GM18499 (cell line): Measurements from ENCODE around the gene TGFBR2.

ENCODE experiments used
- ATAC-seq: cut with Tn5 transposase; IDR thresholded peaks from one replicate; pipeline ENCODE4 v1.9.1; 2021; ENCODE audit warnings: moderate number of reproducible peaks; ENCODE audit not compliant: insufficient read depth, unreplicated experiment

TGFBR2 gene

DNA sequence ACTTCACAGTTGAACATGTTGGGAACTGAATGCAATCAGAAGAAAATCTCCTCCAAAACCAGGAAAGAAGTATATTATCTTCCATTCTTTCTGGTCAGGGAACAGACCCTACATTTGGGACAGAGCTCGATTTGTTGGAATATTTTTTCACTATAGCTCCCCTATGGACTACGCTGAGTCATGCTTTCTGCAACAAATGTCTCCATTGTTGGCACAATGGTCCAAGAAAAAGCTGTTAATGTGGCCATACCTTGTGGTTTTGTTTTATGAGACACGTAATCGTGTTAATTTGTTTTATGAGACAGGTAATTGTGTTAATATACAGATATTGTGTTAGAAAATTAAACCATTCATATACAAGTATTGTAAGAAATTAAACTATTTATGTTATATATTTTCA, 101.4 kb downstream of the TGFBR2 start:
- no peak for ATAC-seq

DNA sequence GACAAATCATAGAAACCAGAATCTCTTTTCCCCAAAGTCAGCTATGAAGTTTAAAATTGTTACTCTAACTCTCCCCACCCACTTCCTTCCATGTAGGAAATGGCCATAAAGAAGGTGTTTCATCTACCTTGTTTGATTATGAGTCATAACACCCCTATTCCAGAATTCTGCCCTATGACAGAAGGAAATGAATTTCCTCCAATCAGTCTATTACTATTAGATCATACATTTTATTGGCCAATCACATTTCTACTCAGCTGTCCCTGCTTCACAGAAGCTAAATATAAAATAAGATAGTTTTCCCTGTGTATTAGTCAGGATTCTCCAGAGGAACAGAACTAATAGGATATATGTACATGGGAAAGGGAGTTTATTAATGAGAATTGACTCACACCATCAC, 102.1 kb downstream of the TGFBR2 start:
- ATAC-seq = no peak

DNA sequence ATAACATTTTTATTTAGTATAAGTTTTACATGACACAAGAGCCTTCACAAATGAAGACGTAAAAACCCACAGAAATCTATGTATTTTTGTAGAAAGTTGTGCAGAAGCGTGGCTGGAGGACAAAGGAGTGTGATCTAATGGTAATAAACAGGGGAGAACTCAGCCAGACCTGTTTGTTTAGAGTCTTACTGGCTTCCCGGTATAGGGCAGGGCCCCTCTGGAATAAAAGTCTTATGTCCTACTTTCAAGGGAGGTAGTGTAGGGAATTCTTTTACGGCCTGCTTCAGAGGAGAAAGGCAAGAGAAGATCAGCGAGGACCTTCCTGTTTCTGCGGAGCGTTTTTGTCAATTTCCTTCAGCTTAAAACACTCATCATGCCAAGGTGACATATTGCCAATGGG, 103.6 kb downstream of the TGFBR2 start:
- ATAC-seq = no peak

DNA sequence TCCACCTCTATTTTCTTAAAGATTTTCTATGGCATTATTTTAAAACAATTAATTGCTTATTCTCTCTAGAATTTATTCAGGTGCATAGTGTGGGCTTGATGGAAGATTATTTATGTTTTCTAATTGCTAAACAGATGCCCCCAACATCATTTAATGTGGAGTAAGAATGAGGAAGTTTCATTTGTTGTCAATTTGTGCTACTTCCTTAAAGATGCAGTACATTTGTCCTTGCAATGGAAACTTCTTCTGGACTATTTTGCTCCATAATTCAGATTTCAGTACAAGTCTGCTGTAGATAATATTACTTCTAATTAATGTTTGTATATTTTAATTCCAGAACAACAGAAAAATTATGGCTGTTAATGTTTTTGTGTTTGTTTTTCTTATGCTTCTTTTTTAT, 104.8 kb downstream of the TGFBR2 start:
- ATAC-seq = no peak

- ATAC-seq = no peak
Measured at GRCh38 chr3:30711867-30712266, 105.5 kb downstream of the TGFBR2 start.

- no peak for ATAC-seq
Measured at GRCh38 chr3:30712991-30713390, 106.6 kb downstream of the TGFBR2 start.

GRCh38 chr3:30713885-30714503, 107.6 kb downstream of the TGFBR2 start:
- ATAC-seq = no peak

DNA sequence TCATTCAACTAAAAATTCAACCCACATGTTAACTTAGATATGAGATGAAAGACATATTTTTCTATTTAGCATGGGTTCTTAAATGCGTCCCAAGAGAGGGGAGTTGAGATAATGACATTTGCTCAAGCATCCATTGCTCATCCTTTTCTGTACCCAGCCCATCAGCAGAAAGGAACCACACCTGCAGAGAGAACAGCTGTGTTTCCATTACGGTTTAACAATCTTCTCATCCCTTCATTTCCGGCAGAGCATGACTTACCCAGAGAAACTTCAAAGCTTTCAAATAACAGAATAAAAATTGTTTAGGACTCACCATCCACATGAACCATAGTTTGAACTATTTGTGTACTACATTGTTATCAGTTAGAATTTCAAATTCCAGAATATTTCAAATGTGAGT, 113.1 kb downstream of the TGFBR2 start:
- ATAC-seq = no peak

DNA sequence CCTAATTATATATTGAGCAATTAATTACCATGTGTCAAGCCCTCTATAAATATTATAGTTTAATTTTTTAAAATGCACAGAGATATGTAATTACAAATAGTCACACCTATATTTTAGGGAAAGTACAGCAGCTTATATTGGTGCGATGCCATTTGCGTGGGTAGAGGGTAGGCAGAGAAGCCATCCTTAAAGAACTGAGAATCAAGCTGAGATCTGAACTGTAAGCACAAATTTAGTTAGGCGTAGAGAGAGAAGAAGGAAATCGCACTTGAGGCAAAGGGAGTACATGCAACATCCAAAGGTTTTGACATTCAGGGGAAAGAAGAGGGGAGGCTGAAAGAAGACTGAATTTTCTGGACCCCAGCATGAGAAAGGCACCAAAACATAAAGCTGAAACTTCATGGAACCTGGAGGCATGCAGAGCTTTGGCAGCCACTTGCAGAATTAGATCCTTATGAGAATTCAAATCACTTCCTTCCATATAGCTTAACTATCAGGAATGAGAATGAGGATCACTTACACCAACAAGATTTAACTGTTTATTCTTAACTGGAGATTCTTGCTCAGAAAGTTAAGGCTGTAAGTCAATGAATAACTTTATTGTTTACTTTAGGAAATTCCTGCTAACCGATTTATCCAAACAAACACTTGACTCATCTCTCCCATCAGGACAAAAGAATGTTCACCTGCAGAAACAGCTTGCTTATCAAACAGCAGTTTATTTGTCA, 114.3 kb downstream of the TGFBR2 start:
- ATAC-seq = no peak

- ATAC-seq = no peak
Measured at GRCh38 chr3:30721314-30721634, 114.9 kb downstream of the TGFBR2 start.

GRCh38 chr3:30723211-30723610, 116.8 kb downstream of the TGFBR2 start:
- no peak for ATAC-seq

DNA sequence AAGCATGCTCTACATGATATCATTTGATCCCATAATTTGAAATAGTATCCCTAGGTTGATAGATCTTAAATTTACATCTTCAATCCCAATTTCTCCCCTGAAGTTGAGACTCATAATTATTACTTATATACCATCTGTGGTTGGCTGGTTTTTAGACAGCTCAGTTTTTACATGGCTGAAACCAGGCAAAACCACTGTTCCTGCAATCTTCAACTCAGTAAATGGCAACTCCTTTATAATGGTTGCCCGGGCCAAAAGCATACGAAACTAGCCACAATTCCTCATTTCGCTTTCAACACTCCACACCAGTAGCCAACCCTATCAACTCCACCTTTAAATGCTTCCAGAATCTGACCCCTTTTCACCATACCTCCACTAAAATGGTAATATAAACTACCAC, 118.5 kb downstream of the TGFBR2 start:
- ATAC-seq = no peak

DNA sequence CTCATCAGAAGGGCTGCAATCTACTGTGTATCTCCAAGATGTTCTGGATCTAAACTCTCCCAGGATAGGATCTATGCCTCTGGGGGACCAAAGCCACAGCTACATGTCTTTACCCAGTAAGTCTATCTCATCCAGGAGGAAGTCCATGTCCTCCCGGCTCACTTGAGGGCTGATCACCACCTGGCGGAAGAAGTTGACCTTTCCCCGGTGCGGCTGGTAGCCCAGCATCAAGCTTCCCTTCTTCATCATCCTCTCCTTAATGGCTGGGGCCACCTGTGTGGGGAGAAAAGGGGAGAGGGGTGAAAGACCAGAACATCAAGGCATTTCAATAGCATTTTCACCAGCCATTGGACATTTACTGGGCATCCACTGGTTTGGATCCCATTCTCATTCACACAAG, 121.7 kb downstream of the TGFBR2 start:
- ATAC-seq = no peak

DNA sequence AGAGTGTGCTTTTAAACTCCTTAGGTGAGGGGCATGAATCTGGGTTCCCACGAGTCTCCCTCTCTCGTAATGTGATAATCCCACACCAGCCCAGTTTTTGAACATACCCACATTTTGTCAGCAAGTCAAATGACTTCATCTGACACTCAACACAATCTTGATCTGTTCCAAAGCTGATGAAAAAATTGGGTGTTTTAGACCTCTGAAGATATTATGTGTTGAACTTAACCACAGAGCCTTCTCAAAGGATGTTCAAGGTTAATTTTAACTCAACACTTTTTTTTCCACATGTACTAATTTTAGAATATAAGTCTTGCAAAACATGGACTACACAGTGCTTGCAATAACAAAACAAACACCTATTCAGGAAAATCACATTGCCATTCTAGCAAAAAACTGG, 123.1 kb downstream of the TGFBR2 start:
- ATAC-seq = no peak

- ATAC-seq = no peak
Measured at GRCh38 chr3:30729936-30730335, 123.5 kb downstream of the TGFBR2 start.

DNA sequence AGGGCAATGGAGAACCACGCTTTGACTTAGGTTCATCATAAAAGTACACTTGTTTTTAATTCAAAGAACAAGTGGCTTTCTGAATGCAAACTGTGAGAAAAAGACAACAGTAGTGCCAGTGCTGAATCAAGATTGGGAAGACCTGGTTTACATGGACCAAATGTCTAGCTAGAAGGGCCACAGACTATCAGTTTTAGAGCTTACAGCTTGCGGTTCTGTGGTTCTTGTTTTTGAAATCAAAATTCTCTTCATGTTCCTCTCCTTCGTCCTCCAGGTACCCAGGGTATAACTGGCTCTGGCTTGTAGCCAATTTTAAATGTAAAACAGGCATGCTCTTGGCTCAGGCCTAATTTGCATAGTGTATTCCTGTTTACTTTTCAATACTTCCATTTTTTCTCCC, 124.6 kb downstream of the TGFBR2 start:
- ATAC-seq = no peak

GRCh38 chr3:30733209-30733608, 126.8 kb downstream of the TGFBR2 start:
- ATAC-seq = no peak

DNA sequence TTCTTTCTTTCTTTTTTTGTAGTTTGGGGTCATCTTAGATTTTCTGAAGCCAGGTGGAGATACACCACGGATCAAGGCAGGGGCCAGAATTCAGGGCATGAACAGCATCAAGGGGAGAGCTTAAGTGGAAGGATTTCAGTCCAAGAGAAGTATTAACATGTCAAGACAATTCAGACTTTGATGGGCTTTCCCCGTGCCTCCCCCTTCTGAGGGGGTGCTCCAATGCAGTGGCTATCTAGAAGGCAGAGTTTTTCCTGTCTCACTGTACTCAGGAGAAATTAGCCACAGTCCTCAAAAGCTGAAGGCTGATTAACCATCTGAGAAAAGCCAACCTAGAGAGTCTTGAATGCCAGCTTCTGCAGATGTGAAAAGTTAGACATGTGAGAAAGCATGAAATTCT, 127.3 kb downstream of the TGFBR2 start:
- ATAC-seq = no peak

- no peak for ATAC-seq
Measured at GRCh38 chr3:30737743-30738499, 131.5 kb downstream of the TGFBR2 start.

DNA sequence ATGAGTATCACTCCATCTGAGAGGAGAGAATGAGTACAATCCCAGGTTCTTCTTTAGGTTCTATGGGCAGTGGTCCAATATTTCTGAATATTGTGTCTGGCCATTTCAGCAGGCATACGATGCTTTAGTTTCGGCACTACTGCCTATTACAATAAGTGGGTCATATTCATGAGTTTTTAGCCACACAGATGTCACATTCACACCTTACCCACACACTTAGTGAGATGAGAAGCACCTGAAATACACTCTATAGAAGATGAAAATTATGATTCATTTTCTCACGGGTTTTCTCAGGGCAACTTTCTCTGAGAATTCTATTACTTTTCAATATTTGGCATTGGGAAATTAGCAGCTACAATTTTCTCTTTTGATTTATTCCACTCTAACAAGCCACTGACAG, 132.2 kb downstream of the TGFBR2 start:
- ATAC-seq = no peak

- no peak for ATAC-seq
Measured at GRCh38 chr3:30741889-30742288, 135.5 kb downstream of the TGFBR2 start.
